Upper lobe of left lung (tissue), 4 donors: Measurements from ENCODE around the gene RAB19.

Experiments used
- CTCF ChIP-seq, 6 experiments: fragments of 450-650 bp in 4 of 6; fragments of 200-600 bp in 2 of 6; sonication (generic) in 2 of 6; IDR thresholded peaks; one replicate each; pipeline ENCODE4 v1.5.1; 2016 to 2019; ENCODE audit warnings: antibody characterized with exemption in 6 of 6
- EP300 ChIP-seq, 4 donors: sonication (generic); formaldehyde crosslinking; IDR thresholded peaks; one replicate each; pipeline ENCODE4 v1.5.1; 2017; ENCODE audit warnings: antibody characterized with exemption in 4 of 4, control low read depth in 2 of 4
- POLR2A ChIP-seq, 4 donors: fragments of 450-650 bp; IDR thresholded peaks; one replicate each; pipeline ENCODE4 v1.5.1; 2016 to 2017; ENCODE audit warnings: antibody characterized with exemption in 4 of 4, mild to moderate bottlenecking in 2 of 4
- POLR2AphosphoS5 ChIP-seq, 2 donors: sonication (generic); formaldehyde crosslinking; IDR thresholded peaks; one replicate each; pipeline ENCODE4 v1.5.1; 2017; ENCODE audit warnings: antibody characterized with exemption in 2 of 2

- TF ChIP-seq POLR2A (IDR thresholded peaks at IDR 0.05) (no peak), CTCF (IDR thresholded peaks at IDR 0.05) (no peak), EP300 (IDR thresholded peaks at IDR 0.05) (no peak), POLR2AphosphoS5 (IDR thresholded peaks at IDR 0.05) (no peak)
Measured at GRCh38 chr7:140391634-140392033, 12.2 kb upstream of the RAB19 start.
